Right kidney (tissue), 1 donor: ENCODE results near the gene CHCHD4.

Experiments
- DNase-seq: peaks from one replicate; pipeline ENCODE4 v3.0.0-alpha.2; 2016

The CHCHD4 gene

DNA sequence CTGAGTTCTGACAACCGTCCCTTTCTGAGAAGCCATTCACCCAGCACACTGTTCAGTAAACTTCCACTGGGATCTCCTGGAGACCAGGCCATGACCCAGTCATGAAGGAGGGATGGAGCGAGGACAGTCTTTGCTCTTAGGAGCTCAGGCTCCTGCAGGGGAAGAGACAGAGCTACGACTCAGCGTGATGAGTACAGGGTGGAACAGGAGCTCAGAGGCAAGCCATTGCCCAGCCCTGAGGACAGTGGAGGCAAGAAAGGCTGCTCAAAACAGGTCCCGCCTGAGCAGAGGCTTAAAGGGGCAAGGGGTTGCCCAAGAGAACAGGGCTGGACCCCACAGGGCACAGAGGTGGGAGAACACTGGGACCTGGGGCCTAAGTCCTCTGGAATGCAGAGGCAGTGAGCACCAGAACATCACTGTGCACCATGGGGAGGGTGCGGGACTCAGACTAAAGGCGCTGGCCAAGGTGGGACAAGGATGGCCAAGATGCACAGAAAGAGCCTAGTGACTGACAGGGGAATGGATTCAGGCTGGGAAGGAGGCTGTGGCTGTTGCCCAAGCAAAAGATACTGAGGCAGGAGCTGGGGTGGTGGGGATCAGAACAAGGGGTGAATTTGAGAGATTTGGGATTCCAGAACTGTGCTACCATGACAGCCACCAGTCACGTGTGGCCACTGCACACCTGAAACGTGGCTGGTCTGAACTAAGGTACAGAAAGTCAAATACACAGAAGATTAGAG lies 26.0 kb upstream of the CHCHD4 start:
- no peak for DNase-seq

DNA sequence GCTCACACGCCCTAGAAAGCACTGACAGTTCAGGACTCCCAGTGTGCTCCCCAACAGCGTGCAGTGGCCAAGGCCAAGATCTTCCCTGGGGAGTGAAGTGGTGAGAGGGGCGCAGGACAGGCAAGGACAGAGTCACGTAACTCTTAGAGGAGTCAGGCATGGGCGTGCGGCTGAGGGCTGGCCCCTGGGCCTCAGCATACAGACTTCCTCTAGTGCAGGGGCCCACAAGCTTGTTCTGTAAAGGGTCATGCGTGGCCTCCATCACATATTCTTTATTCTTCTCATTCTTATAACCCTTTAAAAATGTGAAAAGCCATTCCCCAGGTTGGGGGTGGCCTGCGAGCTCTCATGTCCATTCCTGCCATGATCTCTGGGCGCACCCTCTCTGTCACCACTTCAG lies 25.4 kb upstream of the CHCHD4 start:
- no peak for DNase-seq

DNA sequence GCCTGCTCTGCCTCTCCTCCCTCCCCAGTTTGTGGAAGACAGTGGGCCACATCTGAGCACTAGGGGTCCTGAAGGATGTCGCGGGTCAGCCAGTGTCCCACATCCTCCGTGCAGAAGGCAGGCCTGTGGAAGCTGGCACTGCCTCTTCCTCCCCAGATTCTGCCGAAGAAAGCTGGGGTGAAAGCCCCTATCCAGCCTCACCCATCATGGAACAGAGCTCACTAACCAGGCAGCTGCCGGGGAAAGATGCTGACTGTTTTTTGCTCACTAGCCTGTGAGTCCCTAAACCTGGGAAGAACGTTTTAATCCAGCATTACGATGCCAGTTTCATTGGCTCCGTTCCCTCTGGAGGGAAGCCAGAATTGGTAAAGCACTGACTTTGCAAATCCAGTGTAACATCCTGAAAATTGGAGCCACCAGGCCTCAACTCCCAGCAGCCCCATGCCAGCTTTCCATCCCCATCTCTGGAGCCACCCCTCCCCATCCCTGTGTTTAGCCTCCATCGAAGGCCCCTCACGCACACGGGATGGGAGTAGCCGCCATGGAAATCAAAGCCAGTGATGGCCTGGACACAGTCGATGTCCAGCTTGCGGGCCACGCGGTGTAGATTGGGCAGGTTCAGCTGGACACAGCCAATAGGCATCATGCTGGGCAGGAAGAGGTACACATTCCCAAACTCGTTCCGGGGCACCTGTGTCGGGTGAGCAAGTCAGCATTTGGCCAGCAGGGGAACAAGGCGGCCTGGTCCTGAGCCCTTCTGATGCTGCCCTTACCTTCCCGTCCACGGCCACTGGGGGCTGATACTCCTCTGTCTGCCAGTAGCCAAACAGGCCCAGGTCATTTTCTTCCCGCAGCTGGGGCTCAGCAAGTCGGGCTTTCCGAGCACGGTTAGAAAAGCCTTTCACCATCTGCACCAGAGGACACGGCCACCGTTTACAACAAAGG lies 23.6 kb upstream of the CHCHD4 start:
- DNase-seq = no peak

DNA sequence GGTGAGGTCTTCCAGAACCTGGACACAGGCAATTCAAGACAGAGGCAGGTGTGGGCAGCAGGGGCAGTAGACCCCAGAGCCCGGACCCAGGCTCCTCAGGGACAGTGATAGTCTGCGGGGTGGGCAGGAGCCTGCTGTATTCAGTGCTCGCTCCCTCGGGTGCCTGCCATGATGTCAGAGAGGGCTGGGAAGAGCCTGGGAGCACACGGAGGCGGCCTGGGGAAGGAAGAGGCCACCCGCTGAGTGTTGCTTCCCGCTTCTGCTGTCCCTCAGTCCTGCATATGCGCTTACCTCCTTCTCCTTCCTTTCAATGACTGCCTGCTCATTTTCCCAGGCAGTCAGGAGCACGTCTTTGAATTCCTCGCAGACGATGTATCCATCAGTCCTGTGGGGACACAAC lies 22.9 kb upstream of the CHCHD4 start:
- no peak for DNase-seq

DNA sequence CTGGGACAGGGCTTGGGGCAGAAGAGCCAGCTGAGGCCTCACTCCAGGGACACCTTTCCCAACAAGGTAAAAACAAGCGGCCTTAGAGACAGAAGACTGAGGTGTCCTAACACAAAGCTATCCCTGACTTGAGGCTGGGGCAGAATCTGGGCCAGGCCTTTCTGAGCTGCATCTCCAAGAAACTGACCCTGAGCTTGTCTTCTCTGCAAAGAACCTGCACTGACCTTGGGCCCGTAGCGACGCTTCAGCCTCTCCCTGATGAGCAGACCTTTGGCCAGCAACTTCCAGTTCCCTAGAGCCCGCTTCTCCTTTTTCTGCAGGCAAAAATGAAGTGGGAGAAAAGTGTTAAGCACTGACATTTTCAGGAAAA lies 22.4 kb upstream of the CHCHD4 start:
- DNase-seq = no peak

DNA sequence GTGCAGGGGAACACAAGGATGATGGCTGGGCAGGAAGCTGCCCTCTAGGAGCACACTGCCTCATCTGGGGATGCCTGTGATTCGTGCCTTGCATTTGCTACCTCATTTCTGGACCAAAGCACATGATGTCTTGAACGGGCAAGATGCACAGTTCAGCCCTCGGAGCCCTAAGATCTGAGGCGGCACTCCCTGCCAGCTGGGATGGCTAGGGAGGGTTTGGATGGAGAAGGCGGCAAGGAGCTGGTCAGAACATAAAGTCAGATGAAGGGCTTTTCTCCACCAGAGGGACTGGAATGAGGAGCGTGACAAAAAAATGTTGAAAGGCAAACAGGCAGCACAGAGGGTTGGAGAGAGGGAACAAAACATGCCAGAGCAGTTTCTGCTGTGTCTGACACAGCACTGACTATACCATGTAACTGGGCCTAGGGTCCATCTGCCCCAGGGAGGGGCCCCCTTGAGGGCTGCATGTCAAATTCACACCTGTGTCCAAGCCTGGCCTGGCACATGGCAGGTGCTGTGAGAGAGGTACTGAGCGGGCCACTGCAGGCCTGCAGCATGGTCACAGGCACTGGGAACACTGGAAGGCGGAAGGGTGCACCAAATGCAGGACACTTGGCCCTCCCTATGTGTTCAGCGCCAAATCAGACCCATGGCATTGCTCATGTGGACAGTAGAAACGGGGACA lies 21.9 kb upstream of the CHCHD4 start:
- DNase-seq = no peak

DNA sequence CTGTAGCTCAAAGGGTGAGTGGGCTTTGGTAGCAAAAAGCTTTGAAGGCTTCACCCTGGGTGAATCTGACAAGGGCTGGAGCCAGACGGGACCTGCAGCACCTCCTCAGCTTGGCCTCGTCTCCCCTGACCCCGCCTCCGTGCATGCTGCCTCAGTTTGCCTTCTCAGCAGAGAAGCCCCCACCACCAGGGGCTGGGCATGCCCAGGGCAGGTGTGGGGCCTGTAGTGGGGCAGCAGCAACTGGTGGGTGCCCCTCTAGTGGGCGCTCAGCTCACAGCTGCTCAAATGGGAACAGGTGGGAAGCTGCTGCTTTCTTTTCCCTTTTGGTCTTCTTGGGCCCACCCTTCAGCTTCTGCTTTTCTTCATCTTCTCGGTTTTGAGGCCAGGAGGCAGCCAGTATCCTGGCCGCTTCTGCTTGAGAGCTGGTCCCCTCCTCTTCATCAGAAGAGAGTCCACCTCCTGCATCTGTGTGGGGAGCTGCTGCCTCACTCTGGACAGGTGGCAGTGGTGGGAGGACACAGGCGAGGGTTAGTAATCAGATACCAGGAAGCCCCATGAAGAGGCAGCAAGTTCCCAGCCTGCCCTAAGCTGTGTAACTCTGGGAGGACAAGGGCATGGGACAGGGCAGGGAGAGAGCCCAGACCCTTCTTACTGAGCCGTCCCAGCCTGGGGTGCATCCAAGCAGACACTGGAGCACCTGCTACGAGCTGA lies 21.2 kb upstream of the CHCHD4 start:
- no peak for DNase-seq

DNA sequence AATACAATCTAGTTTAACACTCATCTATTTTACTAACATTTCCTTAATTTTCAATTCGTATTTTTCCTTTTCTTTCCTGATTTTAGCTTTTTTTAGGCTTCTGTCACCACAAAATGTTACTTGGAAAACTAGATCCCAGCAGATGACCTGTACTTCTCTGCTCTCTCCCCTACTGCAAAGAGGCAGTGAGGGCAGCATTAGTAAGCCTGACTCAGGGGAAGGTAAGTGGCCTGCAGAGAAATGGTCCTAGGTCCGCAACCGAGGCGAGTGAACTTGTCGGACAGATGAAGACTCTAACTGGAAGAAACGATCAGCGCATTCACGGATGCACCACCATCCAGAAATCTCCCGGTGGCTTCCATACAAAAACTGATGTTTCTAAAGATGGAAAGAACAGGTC lies 20.6 kb upstream of the CHCHD4 start:
- DNase-seq = no peak

DNA sequence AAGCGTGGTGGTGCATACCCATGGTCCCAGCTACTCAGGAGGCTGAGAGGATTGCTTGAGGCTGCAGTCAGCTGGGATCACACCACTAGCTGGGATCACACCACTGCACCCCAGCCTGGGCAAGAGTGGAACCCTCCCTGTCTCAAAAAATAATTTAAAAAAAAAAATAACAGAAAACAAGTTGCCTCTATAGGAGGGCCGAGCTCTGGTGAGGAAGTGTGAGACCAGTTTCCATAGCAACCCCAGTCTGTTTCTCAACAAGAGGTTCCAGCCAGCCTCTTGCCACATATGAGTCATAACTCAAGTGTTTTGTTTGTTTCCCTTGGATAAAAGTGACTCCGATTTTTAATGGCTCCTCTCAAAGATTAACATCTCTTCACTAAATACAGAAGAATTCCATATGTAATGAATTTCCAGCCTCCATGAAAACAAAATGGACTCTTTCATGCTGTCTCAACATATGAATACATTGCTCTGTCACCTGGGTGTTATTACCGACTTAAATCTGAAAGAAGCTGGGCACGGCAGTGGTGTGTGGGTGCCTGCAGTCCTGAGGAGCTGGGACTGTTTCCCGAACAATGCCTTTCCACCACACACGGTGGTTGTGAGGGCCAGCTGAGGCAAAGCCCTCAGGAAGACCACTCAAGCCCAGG lies 19.9 kb upstream of the CHCHD4 start:
- DNase-seq = peak; percentile 41

DNA sequence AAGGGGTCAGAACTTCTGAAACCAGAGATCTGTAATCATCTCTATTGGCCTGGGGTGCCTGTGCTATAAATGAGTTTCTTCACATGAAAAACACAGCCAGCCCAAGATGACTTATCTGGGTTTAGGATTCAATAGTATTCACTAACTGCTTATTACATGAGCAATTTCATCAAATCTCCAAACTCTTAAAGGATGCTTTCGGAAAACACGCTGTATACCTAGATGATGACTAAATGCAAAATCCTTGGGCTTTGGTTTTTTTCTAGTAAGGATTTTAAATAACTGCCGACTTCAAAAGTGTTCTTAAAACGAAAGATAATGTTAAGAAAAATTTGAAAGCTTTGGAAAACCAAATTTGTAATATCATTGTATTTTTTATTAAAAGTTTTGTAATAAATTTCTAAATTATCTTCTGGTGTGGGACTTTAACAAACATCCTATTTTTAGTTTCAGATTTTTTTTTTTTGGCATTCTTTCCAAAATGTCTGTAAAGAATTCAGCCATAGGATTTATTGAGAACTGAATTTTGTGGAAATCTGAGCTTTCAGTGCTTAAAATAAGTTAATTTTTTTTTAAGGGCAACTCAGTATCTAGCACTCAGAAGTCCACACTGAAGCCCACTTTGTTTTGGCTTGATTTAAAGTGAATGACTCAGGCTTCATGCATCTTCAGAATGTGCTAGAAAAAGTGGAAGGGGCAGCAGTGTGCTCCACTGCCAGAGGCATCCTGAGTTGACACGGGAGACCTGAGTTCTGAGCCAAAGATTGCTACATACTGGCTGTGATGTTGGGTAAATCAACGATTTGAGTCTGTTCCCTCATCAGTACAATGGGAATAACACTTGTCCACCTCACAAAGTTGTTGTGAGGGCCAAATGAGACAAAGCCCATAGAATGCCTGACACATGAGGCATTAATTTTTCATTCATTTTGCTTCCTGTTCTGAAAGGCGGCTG lies 18.9 kb upstream of the CHCHD4 start:
- no peak for DNase-seq

DNA sequence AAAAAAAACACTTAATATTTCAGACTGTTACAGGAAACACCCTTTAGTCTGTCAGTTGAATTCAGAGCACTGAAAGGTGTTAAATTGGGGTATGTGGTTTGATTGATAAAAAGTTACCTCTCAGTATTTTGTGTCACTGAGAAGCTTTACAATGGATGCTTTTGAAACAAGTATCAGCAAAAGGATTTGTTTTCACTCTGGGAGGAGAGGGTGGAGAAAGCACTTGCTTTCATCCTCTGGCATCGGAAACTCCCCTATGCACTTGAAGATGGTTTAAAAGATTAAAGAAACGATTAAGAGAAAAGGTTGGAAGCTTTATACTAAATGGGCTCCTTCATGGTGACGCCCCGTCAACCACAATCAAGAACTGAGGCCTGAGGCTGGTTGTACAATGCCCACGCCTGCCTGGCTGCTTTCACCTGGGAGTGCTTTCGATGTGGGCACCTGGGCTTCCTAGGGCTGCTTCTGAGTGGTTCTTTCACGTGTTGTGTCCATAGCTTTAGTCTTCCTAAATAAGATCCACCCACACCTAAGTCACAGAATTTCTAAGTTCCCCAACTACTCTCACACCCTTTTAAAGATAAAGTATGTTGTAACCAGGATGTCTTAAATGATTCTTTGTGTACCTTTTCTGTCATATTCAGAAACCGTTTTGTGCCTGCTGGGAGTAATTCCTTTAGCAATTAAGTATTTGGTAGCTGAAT lies 18.0 kb upstream of the CHCHD4 start:
- no peak for DNase-seq

DNA sequence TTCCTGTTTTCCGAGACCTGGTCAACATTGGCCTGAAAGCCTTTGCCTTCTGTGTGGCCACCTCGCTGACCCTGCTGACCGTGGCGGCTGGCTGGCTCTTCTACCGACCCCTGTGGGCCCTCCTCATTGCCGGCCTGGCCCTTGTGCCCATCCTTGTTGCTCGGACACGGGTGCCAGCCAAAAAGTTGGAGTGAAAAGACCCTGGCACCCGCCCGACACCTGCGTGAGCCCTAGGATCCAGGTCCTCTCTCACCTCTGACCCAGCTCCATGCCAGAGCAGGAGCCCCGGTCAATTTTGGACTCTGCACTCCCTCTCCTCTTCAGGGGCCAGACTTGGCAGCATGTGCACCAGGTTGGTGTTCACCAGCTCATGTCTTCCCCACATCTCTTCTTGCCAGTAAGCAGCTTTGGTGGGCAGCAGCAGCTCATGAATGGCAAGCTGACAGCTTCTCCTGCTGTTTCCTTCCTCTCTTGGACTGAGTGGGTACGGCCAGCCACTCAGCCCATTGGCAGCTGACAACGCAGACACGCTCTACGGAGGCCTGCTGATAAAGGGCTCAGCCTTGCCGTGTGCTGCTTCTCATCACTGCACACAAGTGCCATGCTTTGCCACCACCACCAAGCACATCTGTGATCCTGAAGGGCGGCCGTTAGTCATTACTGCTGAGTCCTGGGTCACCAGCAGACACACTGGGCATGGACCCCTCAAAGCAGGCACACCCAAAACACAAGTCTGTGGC lies 17.1 kb upstream of the CHCHD4 start:
- DNase-seq = no peak

DNA sequence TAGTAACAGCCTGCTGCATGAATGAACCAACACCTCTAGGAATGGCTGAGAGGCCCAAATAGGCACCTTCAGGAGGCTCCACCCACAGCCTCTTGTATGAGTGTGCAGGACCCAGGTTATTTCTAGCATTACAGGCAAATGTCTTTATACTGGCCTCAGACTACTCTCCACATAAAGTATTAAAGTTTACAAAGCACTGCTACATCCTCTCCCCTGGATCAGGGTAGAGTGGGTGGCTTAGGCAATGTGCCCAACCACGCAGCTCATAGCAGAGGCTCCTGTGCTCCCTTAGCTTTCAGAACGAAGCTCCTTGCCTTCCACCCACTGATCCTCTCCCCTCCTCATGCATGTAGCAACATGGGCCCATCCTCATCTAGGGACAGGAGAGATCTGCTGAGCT lies 16.5 kb upstream of the CHCHD4 start:
- DNase-seq = no peak

DNA sequence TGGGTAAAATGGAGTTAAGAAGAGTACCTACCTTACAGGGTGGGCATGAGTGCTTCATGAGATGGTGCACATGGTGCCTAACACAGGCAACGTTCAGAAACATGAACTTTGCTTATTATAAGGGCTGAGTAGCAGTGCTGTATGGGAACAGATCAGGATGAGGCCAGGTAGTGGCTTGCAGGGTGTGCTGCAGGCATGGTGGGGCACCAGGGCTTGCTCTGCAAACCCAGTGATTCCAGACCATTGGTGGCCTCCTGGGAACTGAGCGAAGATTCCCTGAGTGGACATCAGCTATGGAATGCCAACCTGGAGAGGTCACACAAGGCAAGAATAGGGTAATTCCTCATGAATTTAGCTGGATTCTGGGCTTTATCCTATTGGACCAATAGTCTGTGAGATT lies 16.0 kb upstream of the CHCHD4 start:
- DNase-seq = no peak

DNA sequence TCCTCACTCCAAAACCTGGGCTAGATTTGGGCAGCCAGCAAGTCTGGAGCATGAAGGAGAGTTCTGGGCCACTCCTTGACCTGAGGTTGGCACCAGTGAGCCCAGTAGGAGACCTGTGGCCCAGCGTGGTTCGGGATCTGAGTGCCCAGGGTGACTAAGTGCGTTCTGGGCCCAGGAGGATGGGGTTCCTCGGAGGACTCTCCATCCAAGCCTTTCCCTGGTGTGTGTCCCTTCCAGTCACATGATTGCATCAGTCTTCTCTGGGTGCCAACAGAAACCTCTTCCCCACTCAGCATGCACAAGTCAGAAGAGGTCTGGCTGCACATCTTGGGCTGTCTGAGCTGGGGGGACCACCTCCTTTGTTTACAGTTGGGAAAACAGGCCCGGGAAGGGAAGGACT lies 15.1 kb upstream of the CHCHD4 start:
- DNase-seq = no peak

DNA sequence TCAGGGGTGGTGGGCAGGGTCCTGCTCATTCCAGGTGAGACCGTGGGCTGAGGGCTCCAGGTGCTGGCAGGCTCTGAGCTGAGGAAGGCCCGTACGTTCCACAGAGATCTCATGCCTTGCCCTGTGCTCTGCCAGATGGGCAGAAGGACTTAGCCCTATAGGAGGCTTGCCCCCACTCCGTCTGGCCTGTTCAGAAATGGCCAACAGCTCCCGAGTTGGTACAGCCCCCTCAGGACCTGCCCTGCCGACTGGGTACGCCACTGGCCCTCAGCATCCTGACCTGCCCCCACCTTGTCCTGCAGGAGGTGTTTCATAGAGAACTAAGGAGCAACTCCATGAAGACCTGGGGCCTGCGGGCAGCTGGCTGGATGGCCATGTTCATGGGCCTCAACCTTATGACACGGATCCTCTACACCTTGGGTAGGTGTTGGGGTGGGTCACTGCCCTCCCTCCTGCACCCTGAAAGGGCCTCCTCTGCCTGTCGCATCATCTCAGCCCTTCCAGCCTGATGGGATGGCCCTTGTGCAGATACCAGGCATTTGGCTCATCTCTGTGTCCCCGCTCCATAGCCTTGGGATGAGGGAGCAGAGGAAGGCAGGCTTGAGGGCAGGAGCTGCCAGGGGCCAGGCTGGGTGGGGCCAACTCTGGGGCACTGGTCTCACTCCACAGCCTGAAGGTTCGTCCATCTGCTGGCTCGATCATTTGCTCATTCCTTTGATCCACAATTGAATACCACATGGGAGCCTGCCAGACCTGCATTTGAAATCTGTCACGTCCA lies 14.4 kb upstream of the CHCHD4 start:
- no peak for DNase-seq

DNA sequence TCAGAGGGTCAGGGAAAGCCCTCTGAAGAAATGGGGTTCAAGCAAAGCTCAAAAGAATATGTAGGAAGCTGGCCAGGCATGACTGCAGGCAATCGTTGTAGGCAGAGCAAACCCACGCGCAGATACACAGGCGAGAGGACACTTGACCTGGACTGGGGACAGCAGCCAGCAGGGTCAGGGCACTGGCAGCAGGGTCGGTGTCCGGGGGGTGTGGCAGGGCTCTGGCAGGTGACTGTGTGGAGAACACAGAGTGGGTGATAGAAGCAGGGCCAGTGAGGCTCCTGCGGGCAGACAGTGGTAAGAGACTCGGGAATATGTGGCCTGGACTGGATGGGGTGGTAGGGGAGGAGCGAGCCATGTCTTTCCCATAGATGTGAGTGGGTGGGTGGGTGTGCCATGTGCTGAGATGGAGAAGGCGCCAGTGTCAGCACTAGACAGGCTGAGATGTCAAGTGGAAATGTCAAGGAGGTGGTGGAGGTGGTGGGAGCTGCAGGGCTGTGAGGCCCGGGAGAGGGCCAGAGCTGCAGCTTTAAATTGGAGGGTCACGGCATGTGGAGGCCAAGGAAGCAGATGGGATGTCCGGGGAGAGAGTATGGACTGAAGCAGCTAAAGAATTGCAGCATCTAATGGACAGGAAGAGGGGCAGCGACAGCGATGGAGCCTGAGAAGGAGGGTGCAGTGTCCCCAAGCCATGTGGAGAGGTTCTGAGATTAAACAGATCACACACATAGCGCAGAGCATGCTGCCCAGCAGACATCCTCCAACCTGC lies 13.6 kb upstream of the CHCHD4 start:
- DNase-seq = no peak

DNA sequence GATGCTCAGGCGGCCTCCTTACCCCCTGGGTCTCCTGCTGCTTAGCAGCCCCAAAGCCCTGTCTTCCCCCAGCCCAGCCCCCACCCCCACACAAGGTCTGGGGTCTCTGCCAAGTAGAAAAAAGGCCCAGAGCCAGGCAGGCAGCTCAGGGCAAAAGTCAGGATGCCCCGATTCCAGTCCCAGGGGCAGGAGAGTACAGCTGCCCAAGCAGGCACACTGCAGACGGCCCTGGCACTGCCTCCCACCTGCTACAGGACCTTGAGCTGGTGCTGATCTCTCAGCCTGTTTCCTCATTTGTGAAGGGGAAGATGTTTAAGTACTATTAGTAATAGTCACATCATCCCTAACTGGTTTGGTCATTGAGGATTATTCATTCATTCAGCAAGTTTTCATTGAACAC lies 12.8 kb upstream of the CHCHD4 start:
- no peak for DNase-seq
